K562 (cell line): ENCODE results near the gene HP1BP3. TPM values are rescaled to one million over a fixed set of nuclear protein-coding genes. Genes with fewer than 3 reads are reported as not detected.

Experiments used
- BRCA1 ChIP-seq, 2 experiments: fragments of 450-650 bp in 1 of 2; sonication (generic) in 1 of 2; formaldehyde crosslinking in 1 of 2; IDR thresholded peaks; 2 replicates each; pipeline versions ENCODE4 v1.5.0 to v1.6.1; 2017 to 2020; ENCODE audit warnings: mild to moderate bottlenecking in 1 of 2, missing genetic modification reagents in 1 of 2
- CBFB ChIP-seq: sonication (generic); formaldehyde crosslinking; IDR thresholded peaks from 2 replicates; pipeline ENCODE4 v1.4.0; 2020; ENCODE audit warnings: mild to moderate bottlenecking, missing genetic modification reagents
- CC2D1A ChIP-seq: fragments of 450-650 bp; IDR thresholded peaks from 2 replicates; pipeline ENCODE4 v1.6.1; 2017; ENCODE audit warnings: mild to moderate bottlenecking
- DDX20 ChIP-seq: fragments of 450-650 bp; IDR thresholded peaks from 2 replicates; pipeline ENCODE4 v1.6.1; 2016; ENCODE audit warnings: missing genetic modification characterization, low read depth, mild to moderate bottlenecking, missing compliant biosample characterization, moderate library complexity
- DEAF1 ChIP-seq: fragments of 450-650 bp; formaldehyde crosslinking; IDR thresholded peaks from 2 replicates; pipeline ENCODE4 v1.4.0; 2020; ENCODE audit warnings: mild to moderate bottlenecking, moderate library complexity
- FOXM1 ChIP-seq, 2 experiments: fragments of 450-650 bp in 1 of 2; sonication (generic) in 1 of 2; formaldehyde crosslinking in 1 of 2; IDR thresholded peaks; 2 replicates each; pipeline versions ENCODE4 v1.6.1 to v1.9.0; 2017 to 2022; ENCODE audit warnings: low read depth in 2 of 2, mild to moderate bottlenecking in 2 of 2, missing genetic modification reagents in 1 of 2, moderate library complexity in 1 of 2
- HDGF ChIP-seq: fragments of 450-650 bp; IDR thresholded peaks from 2 replicates; pipeline ENCODE4 v1.6.1; 2016
- HMG20B ChIP-seq: fragments of 250-450 bp; sonication (Bioruptor Pico); IDR thresholded peaks from 2 replicates; pipeline ENCODE4 v1.5.0; 2021; ENCODE audit warnings: mild to moderate bottlenecking
- L3MBTL2 ChIP-seq: fragments of 450-650 bp; IDR thresholded peaks from 2 replicates; pipeline ENCODE4 v1.6.1; 2016; ENCODE audit warnings: mild to moderate bottlenecking, moderate library complexity
- MAFK ChIP-seq: IDR thresholded peaks from 2 replicates; pipeline ENCODE4 v1.6.1; 2011; ENCODE audit warnings: low read length, improper control_type of control experiment
- MECOM ChIP-seq: fragments of 250-450 bp; sonication (Bioruptor Pico); IDR thresholded peaks from 2 replicates; pipeline ENCODE4 v1.8.0; 2022; ENCODE audit warnings: inconsistent platforms
- POLR2H ChIP-seq: IDR thresholded peaks from 2 replicates; pipeline ENCODE4 v1.6.1; 2016; ENCODE audit warnings: missing genetic modification characterization, low read depth, mild to moderate bottlenecking, control low read depth, missing compliant biosample characterization, moderate library complexity
- RBM39 ChIP-seq: fragments of 200-400 bp; formaldehyde crosslinking; optimal IDR thresholded peaks from 2 replicates; pipeline ENCODE3; 2018; ENCODE audit warnings: low read depth, low read length
- SLC30A9 ChIP-seq: fragments of 250-450 bp; sonication (Bioruptor Pico); IDR thresholded peaks from 2 replicates; pipeline ENCODE4 v1.8.0; 2022; ENCODE audit warnings: mild to moderate bottlenecking, moderate library complexity
- STAT5A ChIP-seq: IDR thresholded peaks from 2 replicates; pipeline ENCODE4 v1.6.1; 2012; ENCODE audit warnings: low read length, inconsistent platforms, borderline replicate concordance
- STAT5B ChIP-seq: fragments of 250-450 bp; sonication (Bioruptor Pico); IDR thresholded peaks from 2 replicates; pipeline ENCODE4 v1.8.0; 2021; ENCODE audit warnings: mild to moderate bottlenecking, inconsistent platforms
- SUPT5H ChIP-seq: fragments of 450-650 bp; IDR thresholded peaks from 2 replicates; pipeline ENCODE4 v1.6.1; 2016
- ZNF263 ChIP-seq: sonication (generic); formaldehyde crosslinking; IDR thresholded peaks from 2 replicates; pipeline ENCODE4 v1.8.0; 2022; ENCODE audit warnings: mild to moderate bottlenecking, missing genetic modification reagents, borderline replicate concordance
- ZNF586 ChIP-seq: fragments of 450-650 bp; formaldehyde crosslinking; conservative IDR thresholded peaks from 2 replicates; pipeline ENCODE4 v1.4.0; 2020; ENCODE audit warnings: mild to moderate bottlenecking, moderate library complexity
- ZNF707 ChIP-seq: fragments of 250-450 bp; sonication (Bioruptor Pico); conservative IDR thresholded peaks from 2 replicates; pipeline ENCODE4 v1.8.0; 2022; ENCODE audit warnings: inconsistent platforms, mild to moderate bottlenecking, moderate library complexity
- polyA plus RNA-seq, 8 experiments: library from polyadenylated mRNA; depleted of rRNA in 4 of 8; stranded (reverse) in 5 of 8; unstranded in 3 of 8; fragments of >200 nt; fragmentation: Nextera tagmentation in 2 of 8; fragmentation: Illumina TruSeq in 1 of 8; extraction: Ambion mirVana in 2 of 8; extraction: Trizol in 1 of 8; gene quantifications; 2 replicates each; pipeline versions ENCODE4 v1.2.1 to v1.2.3, GENCODE V29; 2011 to 2014; ENCODE audit warnings: inconsistent platforms in 1 of 8, missing spikeins in 1 of 8
- total RNA-seq, 7 experiments: library from RNA; depleted of rRNA in 6 of 7; stranded (reverse); fragments of >200 nt in 6 of 7; fragmentation: Illumina TruSeq in 2 of 7; extraction: Trizol in 2 of 7; gene quantifications; 2 replicates each; pipeline versions ENCODE4 v1.2.1 to v1.2.3, GENCODE V29; 2011 to 2021; ENCODE audit warnings: low replicate concordance in 1 of 7
- TF ChIP-seq, protein P1 (sequence below): fragments of 450-650 bp; IDR thresholded peaks from 2 replicates; pipeline ENCODE4 v1.6.1; 2018; ENCODE audit not compliant: partially characterized antibody
- TF ChIP-seq, protein P2 (sequence below): sonication (generic); formaldehyde crosslinking; IDR thresholded peaks from 2 replicates; pipeline ENCODE4 v1.8.1; 2023; ENCODE audit warnings: mild to moderate bottlenecking, missing genetic modification reagents, moderate library complexity

Gene HP1BP3
- total and polyA plus RNA-seq, 9 of the 15 experiments (the other 6 are each of a cell fraction or from before 2014, with no cell fraction given), result 57.3 to 513 (median 240) TPM

DNA sequence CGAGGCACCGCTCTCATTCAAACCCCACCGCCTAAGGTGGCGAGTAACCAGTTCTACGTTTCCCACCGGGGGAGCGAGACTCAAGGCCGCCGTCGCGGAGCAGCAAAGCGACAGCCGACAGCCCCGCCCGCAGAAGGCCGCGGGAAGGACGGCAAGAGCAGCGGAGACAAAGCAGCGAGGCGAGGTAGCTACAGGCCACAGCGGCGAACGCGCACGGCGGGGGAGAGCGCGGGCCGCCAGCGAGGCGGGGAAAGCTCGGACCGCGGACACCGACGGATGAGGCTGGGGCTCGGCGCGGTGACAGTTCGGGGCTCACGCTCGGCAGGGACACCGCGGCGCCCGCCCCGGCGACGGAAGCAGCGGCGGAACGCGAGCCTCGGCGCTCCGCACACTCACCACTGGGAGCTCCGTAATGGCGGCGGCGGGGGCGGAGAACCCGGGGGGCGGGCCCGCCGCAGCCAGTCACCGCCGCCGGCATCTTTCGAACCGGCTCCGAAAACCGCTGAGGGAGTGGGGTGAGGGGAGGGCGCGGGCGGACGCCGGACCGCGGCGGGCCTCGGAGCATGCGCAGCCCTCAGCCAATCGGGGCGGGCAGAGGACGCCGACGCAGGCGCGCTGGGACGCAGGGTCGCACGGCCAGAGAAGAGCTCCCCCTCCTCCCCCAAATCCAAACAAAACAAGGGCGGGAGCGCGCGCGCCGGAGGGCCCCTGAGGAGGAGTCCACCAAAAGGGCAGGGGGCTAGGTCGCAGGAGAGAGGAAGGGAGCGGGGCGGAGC is 666 bp downstream of the HP1BP3 start (continued):
- TF ChIP-seq ZNF586 (CRISPR knock-in tag), result no peak
- no peak for TF ChIP-seq BRCA1 (IDR thresholded peaks at IDR 0.05)
- TF ChIP-seq BRCA1 (CRISPR knock-in tag; IDR thresholded peaks at IDR 0.05), result no peak
- TF ChIP-seq ZNF263 (CRISPR knock-in tag), result peak; percentile 89
- no peak for TF ChIP-seq HMG20B (CRISPR knock-in tag)
- TF ChIP-seq STAT5A, result no peak
- TF ChIP-seq DEAF1 (CRISPR knock-in tag), result no peak
- no peak for TF ChIP-seq STAT5B (CRISPR knock-in tag)
- TF ChIP-seq DDX20 (tag), result no peak
- no peak for TF ChIP-seq MECOM (CRISPR knock-in tag)
- peak; percentile 58; the same call in 1 of the 2 replicates for TF ChIP-seq HDGF
- TF ChIP-seq MAFK, result 0 out of 2 replicates have a peak, but pooled peaks have one; percentile 1
- TF ChIP-seq, protein P1, sequence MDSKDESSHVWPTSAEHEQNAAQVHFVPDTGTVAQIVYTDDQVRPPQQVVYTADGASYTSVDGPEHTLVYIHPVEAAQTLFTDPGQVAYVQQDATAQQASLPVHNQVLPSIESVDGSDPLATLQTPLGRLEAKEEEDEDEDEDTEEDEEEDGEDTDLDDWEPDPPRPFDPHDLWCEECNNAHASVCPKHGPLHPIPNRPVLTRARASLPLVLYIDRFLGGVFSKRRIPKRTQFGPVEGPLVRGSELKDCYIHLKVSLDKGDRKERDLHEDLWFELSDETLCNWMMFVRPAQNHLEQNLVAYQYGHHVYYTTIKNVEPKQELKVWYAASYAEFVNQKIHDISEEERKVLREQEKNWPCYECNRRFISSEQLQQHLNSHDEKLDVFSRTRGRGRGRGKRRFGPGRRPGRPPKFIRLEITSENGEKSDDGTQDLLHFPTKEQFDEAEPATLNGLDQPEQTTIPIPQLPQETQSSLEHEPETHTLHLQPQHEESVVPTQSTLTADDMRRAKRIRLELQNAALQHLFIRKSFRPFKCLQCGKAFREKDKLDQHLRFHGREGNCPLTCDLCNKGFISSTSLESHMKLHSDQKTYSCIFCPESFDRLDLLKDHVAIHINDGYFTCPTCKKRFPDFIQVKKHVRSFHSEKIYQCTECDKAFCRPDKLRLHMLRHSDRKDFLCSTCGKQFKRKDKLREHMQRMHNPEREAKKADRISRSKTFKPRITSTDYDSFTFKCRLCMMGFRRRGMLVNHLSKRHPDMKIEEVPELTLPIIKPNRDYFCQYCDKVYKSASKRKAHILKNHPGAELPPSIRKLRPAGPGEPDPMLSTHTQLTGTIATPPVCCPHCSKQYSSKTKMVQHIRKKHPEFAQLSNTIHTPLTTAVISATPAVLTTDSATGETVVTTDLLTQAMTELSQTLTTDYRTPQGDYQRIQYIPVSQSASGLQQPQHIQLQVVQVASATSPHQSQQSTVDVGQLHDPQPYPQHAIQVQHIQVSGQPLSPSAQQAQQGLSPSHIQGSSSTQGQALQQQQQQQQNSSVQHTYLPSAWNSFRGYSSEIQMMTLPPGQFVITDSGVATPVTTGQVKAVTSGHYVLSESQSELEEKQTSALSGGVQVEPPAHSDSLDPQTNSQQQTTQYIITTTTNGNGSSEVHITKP, result peak; percentile 65
- TF ChIP-seq FOXM1 (IDR thresholded peaks at IDR 0.05; ENCODE audit: low read depth), result peak; percentile 100
- peak; percentile 100 for TF ChIP-seq FOXM1 (CRISPR knock-in tag; IDR thresholded peaks at IDR 0.05; ENCODE audit: low read depth)
- TF ChIP-seq RBM39, result no peak
- TF ChIP-seq ZNF707 (CRISPR knock-in tag), result no peak
- TF ChIP-seq SLC30A9, result 0 out of 2 replicates have a peak, but pooled peaks have one; percentile 50
- TF ChIP-seq, protein P2, sequence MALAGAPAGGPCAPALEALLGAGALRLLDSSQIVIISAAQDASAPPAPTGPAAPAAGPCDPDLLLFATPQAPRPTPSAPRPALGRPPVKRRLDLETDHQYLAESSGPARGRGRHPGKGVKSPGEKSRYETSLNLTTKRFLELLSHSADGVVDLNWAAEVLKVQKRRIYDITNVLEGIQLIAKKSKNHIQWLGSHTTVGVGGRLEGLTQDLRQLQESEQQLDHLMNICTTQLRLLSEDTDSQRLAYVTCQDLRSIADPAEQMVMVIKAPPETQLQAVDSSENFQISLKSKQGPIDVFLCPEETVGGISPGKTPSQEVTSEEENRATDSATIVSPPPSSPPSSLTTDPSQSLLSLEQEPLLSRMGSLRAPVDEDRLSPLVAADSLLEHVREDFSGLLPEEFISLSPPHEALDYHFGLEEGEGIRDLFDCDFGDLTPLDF (CRISPR knock-in tag), result peak; percentile 93
- no peak for TF ChIP-seq CC2D1A
- TF ChIP-seq POLR2H (tag), result peak; percentile 65
- TF ChIP-seq SUPT5H, result peak; percentile 84
- TF ChIP-seq L3MBTL2, result peak; percentile 20; the same call in 1 of the 2 replicates
- peak; percentile 79; the same call in 1 of the 2 replicates for TF ChIP-seq CBFB (CRISPR knock-in tag)
